WERI-Rb-1 (cell line): ENCODE results near the gene RBM7.

Experiments used
- DNase-seq: peaks from one replicate; pipeline ENCODE4 v3.0.0-alpha.2; 2020
- H3K27ac ChIP-seq: fragments of 250-450 bp; sonication (Bioruptor Pico); 2 replicates; pipeline ENCODE4 v1.5.1; 2020; ENCODE audit warnings: mild to moderate bottlenecking, moderate library complexity
- H3K27me3 ChIP-seq: fragments of 250-450 bp; sonication (Bioruptor Pico); 2 replicates; pipeline ENCODE4 v1.5.1; 2021; ENCODE audit warnings: mild to moderate bottlenecking, low read depth, moderate library complexity; ENCODE audit not compliant: insufficient read depth, severe bottlenecking
- H3K36me3 ChIP-seq: fragments of 250-450 bp; sonication (Bioruptor Pico); 2 replicates; pipeline ENCODE4 v1.5.1; 2020; ENCODE audit warnings: mild to moderate bottlenecking, moderate library complexity
- H3K4me3 ChIP-seq: 2 replicates; pipeline ENCODE4 v1.5.1; 2011; ENCODE audit warnings: low read depth, mild to moderate bottlenecking, control low read depth, low read length
- H3K9me3 ChIP-seq: fragments of 250-450 bp; sonication (Bioruptor Pico); 2 replicates; pipeline ENCODE4 v1.5.1; 2021; ENCODE audit warnings: mild to moderate bottlenecking, moderate library complexity; ENCODE audit not compliant: severe bottlenecking
- TF ChIP-seq, protein P1 (sequence below): IDR thresholded peaks from 2 replicates; pipeline ENCODE4 v1.5.1; 2011; ENCODE audit warnings: low read depth, mild to moderate bottlenecking, control low read depth, inconsistent platforms, low read length

The RBM7 gene

GRCh38 chr11:114413958-114414357 is 13.5 kb downstream of the RBM7 start:
- TF ChIP-seq, protein P1, sequence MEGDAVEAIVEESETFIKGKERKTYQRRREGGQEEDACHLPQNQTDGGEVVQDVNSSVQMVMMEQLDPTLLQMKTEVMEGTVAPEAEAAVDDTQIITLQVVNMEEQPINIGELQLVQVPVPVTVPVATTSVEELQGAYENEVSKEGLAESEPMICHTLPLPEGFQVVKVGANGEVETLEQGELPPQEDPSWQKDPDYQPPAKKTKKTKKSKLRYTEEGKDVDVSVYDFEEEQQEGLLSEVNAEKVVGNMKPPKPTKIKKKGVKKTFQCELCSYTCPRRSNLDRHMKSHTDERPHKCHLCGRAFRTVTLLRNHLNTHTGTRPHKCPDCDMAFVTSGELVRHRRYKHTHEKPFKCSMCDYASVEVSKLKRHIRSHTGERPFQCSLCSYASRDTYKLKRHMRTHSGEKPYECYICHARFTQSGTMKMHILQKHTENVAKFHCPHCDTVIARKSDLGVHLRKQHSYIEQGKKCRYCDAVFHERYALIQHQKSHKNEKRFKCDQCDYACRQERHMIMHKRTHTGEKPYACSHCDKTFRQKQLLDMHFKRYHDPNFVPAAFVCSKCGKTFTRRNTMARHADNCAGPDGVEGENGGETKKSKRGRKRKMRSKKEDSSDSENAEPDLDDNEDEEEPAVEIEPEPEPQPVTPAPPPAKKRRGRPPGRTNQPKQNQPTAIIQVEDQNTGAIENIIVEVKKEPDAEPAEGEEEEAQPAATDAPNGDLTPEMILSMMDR: no peak
- DNase-seq: no peak
- Histone ChIP-seq H3K27me3 (no peaks in the 10 kb centered on the region), H3K36me3 (peaks cover 11% of the 10 kb centered on the region), H3K4me3 (no peak overlapping the region), H3K27ac (no peak overlapping the region), H3K9me3 (no peaks in the 10 kb centered on the region)

DNA sequence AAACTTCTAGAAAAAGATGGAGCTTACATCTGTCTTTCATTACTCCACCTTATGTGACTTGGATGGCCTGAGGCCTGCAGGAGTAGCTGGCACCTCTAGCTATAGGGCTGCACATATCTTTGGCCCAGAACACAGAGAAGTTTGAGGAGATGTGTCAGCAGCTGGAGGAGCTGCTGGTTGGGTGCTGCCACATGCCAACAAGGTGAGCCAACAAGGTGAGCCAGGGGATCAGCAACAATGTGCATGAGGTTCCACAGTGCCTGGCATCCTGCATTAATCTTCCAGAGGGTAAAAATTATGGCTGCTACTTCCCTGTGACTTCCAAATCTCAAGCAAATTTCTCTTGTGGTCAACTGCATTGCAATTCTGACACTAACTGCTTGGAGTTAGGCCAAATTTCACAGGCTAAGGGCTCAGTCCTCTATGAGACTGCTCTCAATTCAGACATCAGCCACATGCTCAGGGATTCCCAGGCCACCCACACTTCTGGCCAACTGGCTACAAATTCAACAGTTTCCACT is 16.0 kb downstream of the RBM7 start:
- no peak overlapping the region for H3K27ac ChIP-seq
- TF ChIP-seq, protein P1: no peak
- no peak overlapping the region for H3K4me3 ChIP-seq
- H3K36me3 ChIP-seq: no peaks in the 10 kb centered on the region
- no peak for DNase-seq
- no peaks in the 10 kb centered on the region for H3K9me3 ChIP-seq
- no peaks in the 10 kb centered on the region for H3K27me3 ChIP-seq

DNA sequence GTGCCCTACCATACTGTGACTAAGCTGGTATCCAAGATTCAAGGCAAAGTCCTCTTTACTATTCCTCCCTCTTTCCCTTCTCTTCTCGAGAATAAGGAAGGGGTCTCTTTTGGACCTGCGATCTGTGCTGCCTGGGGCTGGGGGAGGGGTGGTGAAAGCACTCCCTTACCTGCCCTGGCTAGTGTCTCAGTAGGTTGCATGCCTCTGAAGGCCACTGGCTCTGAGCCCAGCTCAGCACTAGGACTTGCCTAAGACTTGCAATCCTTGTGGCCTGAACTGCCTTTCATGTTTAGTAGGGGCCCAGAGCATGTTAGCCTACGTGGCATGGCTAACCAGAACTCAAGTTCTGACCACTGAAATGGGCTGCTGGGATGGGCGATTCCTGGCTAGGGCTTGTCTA is 25.8 kb downstream of the RBM7 start:
- H3K27me3 ChIP-seq: no peaks in the 10 kb centered on the region
- no peak overlapping the region for H3K27ac ChIP-seq
- no peaks in the 10 kb centered on the region for H3K9me3 ChIP-seq
- TF ChIP-seq, protein P1: no peak
- H3K4me3 ChIP-seq: no peak overlapping the region
- H3K36me3 ChIP-seq: no peaks in the 10 kb centered on the region
- DNase-seq: no peak

DNA sequence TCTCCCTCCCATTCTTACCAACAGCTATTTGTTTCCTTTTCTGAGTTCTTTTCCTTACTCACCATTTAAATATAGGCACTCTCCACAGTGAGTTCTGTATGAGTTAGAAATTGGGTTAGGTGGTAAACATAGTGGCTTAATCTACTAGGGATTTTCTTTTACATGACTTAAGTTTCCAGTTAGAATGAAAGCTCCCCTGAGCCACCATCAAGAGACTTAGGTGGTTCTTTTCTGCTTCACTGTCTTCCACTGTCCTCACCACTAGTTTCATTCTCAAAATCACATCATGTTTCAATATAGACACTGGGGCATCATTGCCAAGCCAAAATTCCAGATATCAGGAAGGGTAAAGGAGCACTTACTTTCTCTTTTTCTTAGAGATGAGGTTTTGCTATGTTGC is 29.8 kb downstream of the RBM7 start:
- Histone ChIP-seq H3K36me3 (no peaks in the 10 kb centered on the region), H3K9me3 (no peaks in the 10 kb centered on the region), H3K27ac (no peak overlapping the region), H3K27me3 (no peaks in the 10 kb centered on the region), H3K4me3 (no peak overlapping the region)
- DNase-seq: no peak
- TF ChIP-seq, protein P1: no peak

DNA sequence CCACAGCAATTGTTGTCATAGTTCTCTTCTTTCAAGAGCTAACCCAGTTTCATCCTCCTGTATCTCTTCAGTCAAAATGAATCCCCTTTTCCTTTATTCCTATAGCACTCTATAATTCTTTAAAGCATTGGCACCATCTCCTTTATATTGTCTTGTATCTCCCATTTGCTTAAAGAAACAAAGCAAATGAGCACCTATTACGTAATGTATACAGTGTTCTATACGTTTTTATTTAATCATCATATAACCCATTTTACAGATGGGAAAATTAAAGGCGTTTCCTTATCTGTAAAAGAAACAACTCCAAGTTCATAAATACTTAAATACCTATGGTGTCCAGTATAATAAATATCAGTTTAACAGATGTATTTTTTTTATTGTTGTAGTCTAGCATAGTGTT is 32.4 kb downstream of the RBM7 start:
- H3K4me3 ChIP-seq: no peak overlapping the region
- no peaks in the 10 kb centered on the region for H3K9me3 ChIP-seq
- no peaks in the 10 kb centered on the region for H3K36me3 ChIP-seq
- DNase-seq: no peak
- H3K27ac ChIP-seq: no peak overlapping the region
- no peaks in the 10 kb centered on the region for H3K27me3 ChIP-seq
- TF ChIP-seq, protein P1: no peak

- no peak overlapping the region for H3K27ac ChIP-seq
- H3K9me3 ChIP-seq: no peaks in the 10 kb centered on the region
- TF ChIP-seq, protein P1: no peak
Observed at GRCh38 chr11:114433376-114433775, 32.9 kb downstream of the RBM7 start.

More at GRCh38 chr11:114433376-114433775, 32.9 kb downstream of the RBM7 start:
- no peaks in the 10 kb centered on the region for H3K36me3 ChIP-seq
- no peak overlapping the region for H3K4me3 ChIP-seq
- no peaks in the 10 kb centered on the region for H3K27me3 ChIP-seq
- DNase-seq: no peak
